ENCODE results near the gene TDRD9.

DNA sequence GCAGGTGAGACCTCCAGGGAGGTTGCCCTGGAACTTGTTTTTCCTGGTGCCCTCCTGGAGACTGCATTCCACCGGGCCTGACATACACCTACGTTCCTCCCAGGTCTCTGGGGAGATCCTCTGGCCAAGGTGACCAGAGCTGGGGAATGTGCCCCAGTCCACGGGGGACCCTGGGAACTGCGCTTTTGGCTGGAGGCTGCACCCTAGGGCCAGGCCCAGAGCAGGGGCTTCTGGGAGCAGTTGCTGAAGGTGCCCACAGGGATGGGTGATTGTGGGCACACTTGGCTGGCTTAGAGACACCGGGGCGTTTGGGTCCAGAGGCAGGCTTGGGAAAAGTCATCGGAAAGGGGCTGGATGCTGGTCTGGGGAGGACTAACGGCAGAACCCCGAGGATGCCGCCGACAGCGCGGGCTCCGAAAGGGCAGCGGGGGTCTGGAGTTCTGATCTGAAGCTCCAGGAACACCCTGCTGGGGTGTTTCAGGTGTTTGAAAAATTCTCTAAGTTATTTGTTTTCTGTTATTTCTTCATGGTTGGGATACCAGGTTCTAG lies 36.5 kb upstream of the TDRD9 start:
- TF ChIP-seq, protein P1, sequence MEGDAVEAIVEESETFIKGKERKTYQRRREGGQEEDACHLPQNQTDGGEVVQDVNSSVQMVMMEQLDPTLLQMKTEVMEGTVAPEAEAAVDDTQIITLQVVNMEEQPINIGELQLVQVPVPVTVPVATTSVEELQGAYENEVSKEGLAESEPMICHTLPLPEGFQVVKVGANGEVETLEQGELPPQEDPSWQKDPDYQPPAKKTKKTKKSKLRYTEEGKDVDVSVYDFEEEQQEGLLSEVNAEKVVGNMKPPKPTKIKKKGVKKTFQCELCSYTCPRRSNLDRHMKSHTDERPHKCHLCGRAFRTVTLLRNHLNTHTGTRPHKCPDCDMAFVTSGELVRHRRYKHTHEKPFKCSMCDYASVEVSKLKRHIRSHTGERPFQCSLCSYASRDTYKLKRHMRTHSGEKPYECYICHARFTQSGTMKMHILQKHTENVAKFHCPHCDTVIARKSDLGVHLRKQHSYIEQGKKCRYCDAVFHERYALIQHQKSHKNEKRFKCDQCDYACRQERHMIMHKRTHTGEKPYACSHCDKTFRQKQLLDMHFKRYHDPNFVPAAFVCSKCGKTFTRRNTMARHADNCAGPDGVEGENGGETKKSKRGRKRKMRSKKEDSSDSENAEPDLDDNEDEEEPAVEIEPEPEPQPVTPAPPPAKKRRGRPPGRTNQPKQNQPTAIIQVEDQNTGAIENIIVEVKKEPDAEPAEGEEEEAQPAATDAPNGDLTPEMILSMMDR (conservative IDR thresholded peaks at IDR 0.05; ENCODE audit: low read depth in 2 of 2), result no peak
- TF ChIP-seq EZH2 (IDR thresholded peaks at IDR 0.05; ENCODE audit: low read depth, unreplicated experiment) (no peak), EZH2phosphoT487 (IDR thresholded peaks at IDR 0.05; ENCODE audit: unreplicated experiment) (no peak), NANOG (IDR thresholded peaks at IDR 0.05; ENCODE audit: borderline replicate concordance) (no peak)

Measured in GM23338 (cell line).